NCI-H1092 (cell line): ENCODE data around the gene HNF1B.

Experiments
- DNase-seq: peaks from one replicate; lab custom pipeline; 2025; lab: John Stamatoyannopoulos, UW

HNF1B gene

GRCh38 chr17:37736428-37736827 is 8.4 kb downstream of the HNF1B start:
- DNase-seq, result no peak

GRCh38 chr17:37735165-37735564 is 9.7 kb downstream of the HNF1B start:
- DNase-seq, result no peak

GRCh38 chr17:37732316-37732715 is 12.5 kb downstream of the HNF1B start:
- DNase-seq, result no peak

GRCh38 chr17:37731056-37731455 is 13.8 kb downstream of the HNF1B start:
- no peak for DNase-seq

- no peak for DNase-seq
Observed at GRCh38 chr17:37729905-37730304, 15.0 kb downstream of the HNF1B start.

GRCh38 chr17:37726891-37727675 is 17.8 kb downstream of the HNF1B start:
- DNase-seq, result no peak

GRCh38 chr17:37726248-37726647 is 18.6 kb downstream of the HNF1B start:
- no peak for DNase-seq

GRCh38 chr17:37725601-37726146 is 19.2 kb downstream of the HNF1B start:
- DNase-seq, result no peak

- DNase-seq, result no peak
Observed at GRCh38 chr17:37725021-37725595, 19.8 kb downstream of the HNF1B start.

GRCh38 chr17:37720989-37721388 is 23.9 kb downstream of the HNF1B start:
- DNase-seq, result no peak

GRCh38 chr17:37719866-37720265 is 25.0 kb downstream of the HNF1B start:
- no peak for DNase-seq

GRCh38 chr17:37718324-37719048 is 26.4 kb downstream of the HNF1B start:
- DNase-seq, result no peak

- no peak for DNase-seq
Observed at GRCh38 chr17:37717627-37718323, 27.1 kb downstream of the HNF1B start.

GRCh38 chr17:37714897-37715296 is 30.0 kb downstream of the HNF1B start:
- no peak for DNase-seq

GRCh38 chr17:37713624-37714023 is 31.2 kb downstream of the HNF1B start:
- no peak for DNase-seq

- no peak for DNase-seq
Observed at GRCh38 chr17:37713028-37713431, 31.8 kb downstream of the HNF1B start.

- DNase-seq, result no peak
Observed at GRCh38 chr17:37711113-37711512, 33.7 kb downstream of the HNF1B start.

GRCh38 chr17:37710344-37710886 is 34.4 kb downstream of the HNF1B start:
- peak; percentile 61 for DNase-seq

- no peak for DNase-seq
Observed at GRCh38 chr17:37708616-37709212, 36.1 kb downstream of the HNF1B start.

- DNase-seq, result no peak
Observed at GRCh38 chr17:37708008-37708615, 36.7 kb downstream of the HNF1B start.

- DNase-seq, result no peak
Observed at GRCh38 chr17:37706446-37706845, 38.4 kb downstream of the HNF1B start.
